GM21786 (cell line): Measurements from ENCODE around the gene DCANP1.
A peak's percentile ranks its signal among the peaks of the same experiment; 100 is the strongest.

Experiments used
- ATAC-seq: cut with Tn5 transposase; IDR thresholded peaks from one replicate; pipeline ENCODE4 v1.9.1; 2021; ENCODE audit not compliant: unreplicated experiment

Gene DCANP1

GRCh38 chr5:135480511-135480910 lies 33.4 kb upstream of the DCANP1 start:
- ATAC-seq = no peak

DNA sequence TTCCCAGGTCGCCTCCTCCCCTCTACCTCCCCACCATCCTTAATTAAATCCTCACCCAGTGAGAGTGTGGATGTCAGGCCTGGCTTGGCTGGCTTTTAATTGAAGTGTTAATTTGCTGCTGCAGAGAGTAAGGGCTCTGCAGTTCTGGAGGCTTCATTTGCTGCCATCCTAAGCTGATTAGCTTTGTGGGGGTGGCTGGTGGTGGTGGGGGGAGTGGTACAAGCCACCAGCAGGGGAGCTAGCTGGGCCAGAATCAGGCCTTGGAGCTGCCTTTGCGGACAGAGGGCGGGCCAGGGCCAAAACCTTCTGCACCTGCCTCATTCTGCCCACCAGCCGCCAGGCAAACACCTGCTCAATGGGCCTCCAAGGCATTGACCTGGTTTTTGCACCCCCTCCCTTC lies 31.8 kb upstream of the DCANP1 start:
- ATAC-seq = no peak

GRCh38 chr5:135477613-135478066 lies 30.5 kb upstream of the DCANP1 start:
- ATAC-seq = no peak

DNA sequence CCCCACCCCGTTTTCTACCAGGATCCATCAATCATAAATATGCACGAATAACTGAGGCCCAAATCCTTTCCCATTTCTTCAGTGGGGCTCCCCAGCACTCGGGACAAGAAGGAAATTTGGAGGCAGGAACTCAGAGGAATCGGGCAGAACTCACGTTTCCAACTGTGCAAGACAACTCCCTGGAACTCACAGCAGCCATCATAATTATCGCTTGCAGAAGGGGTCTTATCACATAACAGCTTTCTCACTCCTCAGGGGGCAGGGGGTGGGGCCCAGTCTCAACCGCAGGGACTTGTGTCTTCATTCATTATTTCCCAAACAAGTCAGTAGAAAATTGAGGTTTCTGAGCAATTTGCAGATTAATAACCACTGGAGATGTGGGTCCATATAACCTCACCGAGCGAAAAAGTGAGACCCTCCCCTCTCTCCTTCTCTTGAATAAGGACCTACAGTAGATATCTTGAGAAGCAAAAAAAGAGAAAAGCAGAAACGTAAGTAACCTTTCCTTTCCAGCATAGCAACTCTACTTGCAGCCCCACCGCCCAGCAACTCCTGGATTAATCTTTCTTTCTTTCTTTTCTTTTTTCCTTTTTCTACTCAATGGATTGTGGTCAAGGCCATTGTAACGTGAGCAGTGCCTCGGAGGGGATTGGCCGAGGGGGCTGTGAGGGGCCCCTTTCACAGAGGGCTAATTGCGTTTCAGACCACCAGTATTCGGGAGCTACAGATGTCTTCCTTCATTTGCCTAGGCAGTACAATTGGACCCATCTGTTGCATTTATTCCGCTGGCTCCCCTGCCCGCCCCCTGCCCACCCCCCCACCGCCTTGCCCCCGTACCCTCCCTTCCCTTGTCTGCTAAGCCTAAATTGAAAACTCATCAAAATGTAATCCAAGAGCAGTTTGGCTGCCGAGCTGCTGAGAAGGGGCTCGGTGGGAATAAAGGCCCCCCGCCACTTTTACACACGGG lies 29.8 kb upstream of the DCANP1 start:
- ATAC-seq = no peak

DNA sequence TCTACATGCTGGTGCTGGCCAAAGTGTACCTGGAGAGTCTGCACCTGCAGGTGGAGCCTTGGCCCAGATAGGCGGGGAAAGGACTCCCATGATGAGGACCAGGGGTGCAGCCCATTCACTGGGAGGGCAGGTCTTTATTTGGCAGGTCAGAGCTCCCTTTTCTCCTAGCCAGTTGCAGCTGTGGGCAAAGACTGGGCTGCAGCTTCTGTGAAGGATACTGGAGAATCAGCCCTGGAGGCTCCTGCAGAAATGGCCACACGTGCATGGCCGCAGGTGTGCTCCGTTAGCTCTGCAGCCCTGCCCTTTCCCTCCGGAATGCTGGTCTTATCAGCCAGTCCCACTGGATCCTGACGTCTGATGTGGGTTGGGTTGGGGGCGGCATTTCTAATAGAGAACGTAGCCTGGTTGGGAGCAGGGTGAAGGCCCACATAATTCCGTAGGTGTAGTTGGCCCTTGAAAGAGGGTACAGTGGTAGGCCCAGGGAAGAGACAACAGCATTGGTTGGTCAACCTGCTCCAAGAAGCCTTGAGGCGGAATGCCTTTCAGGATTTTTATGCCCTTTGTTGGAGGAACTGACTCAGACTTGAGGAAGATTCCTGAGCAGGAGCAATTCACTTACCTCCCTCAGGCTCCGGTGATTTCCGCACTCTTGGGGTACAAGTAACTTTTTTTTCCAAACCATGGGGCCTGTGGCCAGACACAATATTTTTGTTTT lies 27.0 kb upstream of the DCANP1 start:
- ATAC-seq = no peak

DNA sequence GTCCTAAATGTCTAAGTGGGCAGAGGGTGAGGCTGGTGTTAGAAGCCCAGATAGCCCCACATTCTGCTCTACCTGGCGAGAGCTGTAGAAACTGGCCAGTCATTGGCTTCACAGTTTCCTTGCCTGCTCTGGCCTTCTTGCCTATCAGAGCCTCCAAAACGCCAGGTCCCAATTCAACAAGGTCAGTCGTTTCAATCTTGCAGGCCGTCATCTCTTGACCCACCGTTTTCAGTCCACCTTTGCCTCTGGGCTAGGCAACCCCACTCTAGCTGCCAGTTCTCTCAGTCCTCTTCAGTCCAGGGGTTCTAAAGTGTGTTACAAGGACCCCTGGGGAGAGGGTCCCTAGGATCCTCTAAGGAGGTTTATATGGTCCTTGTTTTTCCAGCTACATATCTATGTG lies 25.0 kb upstream of the DCANP1 start:
- ATAC-seq = no peak

DNA sequence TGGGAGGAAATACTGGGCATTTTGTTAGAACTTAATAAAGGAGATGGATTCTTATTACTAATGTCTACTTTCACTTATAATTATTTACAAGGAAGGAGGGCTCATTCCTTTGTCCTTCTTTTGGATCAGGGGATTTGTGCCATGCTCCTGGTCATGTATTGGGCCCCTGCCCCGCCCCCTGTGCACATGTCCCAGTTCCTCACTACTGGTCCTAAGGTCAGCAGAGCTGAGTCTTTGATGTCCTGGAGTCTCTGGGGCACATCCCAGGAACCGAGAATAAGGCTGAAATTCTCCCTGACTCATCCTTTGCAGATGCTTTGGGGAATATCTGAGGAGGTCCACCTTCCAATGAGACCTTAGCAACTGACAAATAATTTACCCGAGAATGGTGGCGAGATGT lies 24.6 kb upstream of the DCANP1 start:
- no peak for ATAC-seq

- no peak for ATAC-seq
Observed at GRCh38 chr5:135469911-135470310, 22.8 kb upstream of the DCANP1 start.

- ATAC-seq = no peak
Observed at GRCh38 chr5:135468541-135468940, 21.4 kb upstream of the DCANP1 start.

DNA sequence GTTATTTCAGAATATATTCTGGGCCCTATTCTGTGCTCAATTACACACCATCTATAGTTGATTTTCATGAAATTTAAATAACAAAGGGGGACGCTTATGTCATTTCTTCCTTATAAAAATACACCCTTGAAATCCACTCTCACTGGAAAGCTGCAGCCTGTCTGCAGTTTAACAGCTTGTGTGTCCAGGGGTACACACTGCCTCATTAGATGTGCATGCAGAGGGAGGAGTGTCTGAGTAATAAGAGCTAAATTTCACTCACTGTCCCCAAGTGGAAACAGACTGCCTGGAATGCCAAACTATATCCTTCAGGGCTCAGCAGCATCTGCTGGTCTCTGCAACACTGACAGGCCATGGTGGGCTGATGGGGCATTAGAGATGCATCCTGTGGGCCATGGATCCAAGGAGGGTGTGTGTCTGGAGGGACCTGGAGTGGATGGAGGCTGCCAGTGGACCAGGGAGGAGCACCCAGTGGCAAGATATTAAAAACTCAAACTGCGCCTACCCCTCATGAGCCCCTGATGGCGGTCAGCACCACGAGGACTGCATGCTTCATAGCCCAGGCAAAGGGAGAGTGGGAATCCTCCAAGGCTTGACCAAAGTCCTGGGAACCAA lies 20.8 kb upstream of the DCANP1 start:
- ATAC-seq = no peak

DNA sequence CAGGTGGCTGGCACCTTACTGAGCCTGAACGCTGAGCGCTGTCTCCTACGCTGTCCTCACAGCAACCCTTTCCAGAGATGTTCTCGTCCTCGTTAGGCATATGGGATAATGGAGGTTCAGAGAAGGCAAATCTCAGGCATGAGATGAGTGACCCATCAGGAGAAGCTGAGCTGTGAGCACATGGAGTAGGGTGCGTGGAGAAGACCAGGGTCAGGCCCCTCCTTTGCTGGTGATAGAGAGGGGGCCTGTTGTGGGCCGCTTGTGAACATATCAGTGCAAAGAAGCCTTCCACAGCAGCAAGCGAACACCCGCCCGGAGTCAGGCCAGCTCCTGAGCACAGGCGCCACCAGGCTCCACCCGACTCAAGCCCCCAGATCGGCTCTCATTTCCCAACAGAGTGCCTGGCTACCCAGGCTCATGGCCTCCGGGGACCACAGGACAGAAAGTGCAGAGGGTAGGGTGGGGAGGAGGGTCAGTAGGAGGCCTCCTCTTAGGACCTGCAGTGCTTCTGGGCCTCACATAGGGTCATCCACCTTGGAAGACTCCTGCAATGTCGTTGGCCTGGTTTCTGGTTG lies 20.0 kb upstream of the DCANP1 start:
- ATAC-seq = no peak

DNA sequence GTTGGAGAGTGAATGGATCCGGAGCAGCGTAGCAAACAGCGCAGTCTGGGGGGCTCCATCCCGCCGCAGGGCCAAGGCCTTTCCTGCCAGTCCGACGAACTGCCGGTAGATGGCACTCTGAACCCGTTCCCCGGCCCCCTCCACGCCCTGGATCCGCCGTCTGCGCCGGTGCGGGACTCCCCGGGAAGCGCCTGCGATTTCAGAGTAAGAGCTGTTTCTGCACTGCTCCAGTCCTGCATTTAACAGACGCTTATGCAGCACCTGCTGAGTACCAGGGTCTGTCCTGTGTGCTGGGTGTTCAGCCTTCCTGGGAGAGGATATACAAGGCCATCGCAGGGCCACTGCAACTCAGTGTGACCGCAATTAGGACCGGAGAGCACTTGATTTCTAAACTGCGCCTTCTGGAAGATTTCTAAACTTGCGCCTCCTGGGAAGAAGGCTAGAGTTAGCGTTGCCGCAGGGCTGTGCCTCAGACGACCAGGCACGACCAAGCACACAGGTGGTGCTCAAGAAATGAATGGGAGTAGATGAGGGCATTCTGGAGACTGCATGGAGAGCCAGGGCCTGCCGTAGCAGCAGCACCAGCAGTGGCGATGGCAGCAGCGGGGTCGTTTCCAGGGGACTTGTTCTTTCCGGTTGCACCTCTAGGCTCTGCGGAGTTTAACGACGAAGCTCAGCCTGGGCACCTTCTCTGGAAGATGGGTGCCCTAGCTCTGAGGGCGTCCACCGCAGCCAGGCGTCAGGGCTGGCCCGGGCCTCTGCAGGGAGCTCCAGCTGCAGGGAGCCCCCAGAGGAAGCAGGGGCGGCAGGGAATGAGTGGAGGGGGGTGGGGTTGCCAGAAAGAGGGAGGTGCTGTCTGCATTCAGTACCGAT lies 19.3 kb upstream of the DCANP1 start:
- ATAC-seq = peak; percentile 70

GRCh38 chr5:135465391-135466122 lies 18.4 kb upstream of the DCANP1 start:
- no peak for ATAC-seq

DNA sequence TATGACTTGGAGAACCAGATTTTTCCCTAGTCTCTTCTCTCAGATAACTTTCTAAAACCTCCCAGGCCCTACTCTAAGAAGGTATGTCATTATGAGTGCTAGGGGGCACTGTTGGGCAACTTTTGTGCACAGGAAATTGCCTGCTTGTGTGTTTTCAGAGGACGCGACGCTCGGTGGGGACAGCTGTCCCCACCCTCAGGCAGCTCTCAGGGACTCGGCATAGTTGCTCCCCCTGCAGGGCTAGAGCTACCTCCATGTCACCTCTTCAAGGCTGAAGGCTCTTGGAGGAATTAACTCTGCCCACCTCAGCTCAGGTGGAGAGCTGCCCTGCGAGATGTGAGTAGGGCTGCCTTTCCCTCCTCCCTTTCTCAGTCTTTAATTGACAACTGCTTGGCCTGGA lies 15.2 kb upstream of the DCANP1 start:
- peak; percentile 54 for ATAC-seq

DNA sequence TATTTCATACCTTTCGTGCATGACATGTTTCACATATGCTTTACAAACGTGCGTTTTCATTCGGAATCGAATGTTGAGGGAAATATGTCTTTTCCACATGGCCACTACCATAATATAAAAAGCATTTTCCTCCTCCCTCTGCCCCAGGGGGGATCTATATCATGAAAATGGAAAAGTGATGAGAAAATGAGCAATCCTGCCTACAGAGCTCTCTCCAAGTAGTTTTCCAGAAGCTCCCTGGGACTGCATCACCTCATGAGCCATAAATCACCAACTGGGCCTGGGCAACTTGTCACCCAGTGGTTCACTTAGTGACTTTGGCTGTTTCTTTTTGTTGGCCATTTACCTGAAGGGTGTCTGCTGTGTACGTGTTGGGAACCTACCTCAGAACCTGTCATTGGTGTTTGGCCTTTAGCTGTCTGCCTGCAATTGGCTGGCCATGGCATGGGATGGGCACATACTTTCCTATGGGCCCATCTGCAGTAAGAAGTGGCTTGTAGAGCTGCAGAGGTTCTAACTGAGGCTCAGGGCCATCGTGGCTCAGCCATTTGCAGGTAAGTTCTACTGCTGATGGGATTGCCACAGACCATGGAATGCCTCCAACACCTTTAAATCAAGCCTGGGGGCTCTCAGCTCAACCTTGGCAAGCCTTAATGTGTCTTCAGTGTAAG lies 14.5 kb upstream of the DCANP1 start:
- no peak for ATAC-seq

- no peak for ATAC-seq
Observed at GRCh38 chr5:135460246-135461033, 13.3 kb upstream of the DCANP1 start.

- ATAC-seq = no peak
Observed at GRCh38 chr5:135458921-135459331, 11.8 kb upstream of the DCANP1 start.

GRCh38 chr5:135458356-135458755 lies 11.2 kb upstream of the DCANP1 start:
- no peak for ATAC-seq
